HUES64 (cell line): ENCODE results near the gene TRAF3.

Source experiments
- H3K27ac ChIP-seq: 2 replicates; pipeline ENCODE4 v1.7.0; 2013; ENCODE audit warnings: low read depth, low read length, inconsistent platforms
- H3K27me3 ChIP-seq: 2 replicates; pipeline ENCODE4 v1.6.1; 2013; ENCODE audit warnings: mild to moderate bottlenecking, low read length; ENCODE audit not compliant: insufficient read depth
- H3K36me3 ChIP-seq: 2 replicates; pipeline ENCODE4 v1.6.1; 2013; ENCODE audit warnings: mild to moderate bottlenecking, low read length; ENCODE audit not compliant: insufficient read depth
- H3K4me1 ChIP-seq: 2 replicates; pipeline ENCODE4 v1.6.1; 2013; ENCODE audit warnings: mild to moderate bottlenecking, low read length, moderate library complexity; ENCODE audit not compliant: insufficient read depth
- H3K4me3 ChIP-seq: 2 replicates; pipeline ENCODE4 v1.5.1; 2013; ENCODE audit warnings: mild to moderate bottlenecking, low read length, moderate library complexity
- H3K9ac ChIP-seq: 2 replicates; pipeline ENCODE4 v1.6.1; 2013; ENCODE audit warnings: mild to moderate bottlenecking, low read depth, low read length
- H3K9me3 ChIP-seq: 2 replicates; pipeline ENCODE4 v1.6.1; 2013; ENCODE audit warnings: low read depth, low read length; ENCODE audit not compliant: insufficient read depth
- WGBS: fragments of 150-250, 120-280 bp; methylation state at CpG from one replicate; pipeline ENCODE4 v1.1.7; 2013; ENCODE audit warnings: missing lambda C conversion rate; 5-methylcytosine and 5-hydroxymethylcytosine counted together

TRAF3 gene

DNA sequence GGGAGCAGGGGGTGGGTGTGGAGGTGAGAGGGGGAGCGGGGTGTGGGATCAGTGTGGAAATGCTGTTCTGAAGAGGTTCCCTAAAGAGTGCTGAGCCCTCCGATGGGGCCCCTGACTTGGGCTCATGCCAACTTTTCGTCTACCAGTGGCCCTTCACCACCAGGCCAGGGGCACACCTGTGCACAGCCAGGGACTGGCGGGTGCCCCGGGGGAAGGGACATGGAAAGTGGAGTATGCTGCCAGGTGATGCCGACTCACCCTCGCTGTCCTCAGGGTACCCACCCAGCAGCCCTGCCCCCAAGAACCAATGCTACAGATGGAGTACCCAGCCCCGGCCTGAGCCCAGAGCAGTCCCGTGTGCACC is 171.4 kb downstream of the TRAF3 start:
- no peak overlapping the region for H3K9ac ChIP-seq
- peaks cover 87% of the 10 kb centered on the region for H3K36me3 ChIP-seq
- H3K27ac ChIP-seq, result no peak overlapping the region
- H3K4me1 ChIP-seq, result no peaks in the 10 kb centered on the region
- no peaks in the 10 kb centered on the region for H3K9me3 ChIP-seq
- H3K4me3 ChIP-seq, result no peak overlapping the region
- no peaks in the 10 kb centered on the region for H3K27me3 ChIP-seq
- 96% methylated on average over 9 of the region's 9 CpGs for WGBS

DNA sequence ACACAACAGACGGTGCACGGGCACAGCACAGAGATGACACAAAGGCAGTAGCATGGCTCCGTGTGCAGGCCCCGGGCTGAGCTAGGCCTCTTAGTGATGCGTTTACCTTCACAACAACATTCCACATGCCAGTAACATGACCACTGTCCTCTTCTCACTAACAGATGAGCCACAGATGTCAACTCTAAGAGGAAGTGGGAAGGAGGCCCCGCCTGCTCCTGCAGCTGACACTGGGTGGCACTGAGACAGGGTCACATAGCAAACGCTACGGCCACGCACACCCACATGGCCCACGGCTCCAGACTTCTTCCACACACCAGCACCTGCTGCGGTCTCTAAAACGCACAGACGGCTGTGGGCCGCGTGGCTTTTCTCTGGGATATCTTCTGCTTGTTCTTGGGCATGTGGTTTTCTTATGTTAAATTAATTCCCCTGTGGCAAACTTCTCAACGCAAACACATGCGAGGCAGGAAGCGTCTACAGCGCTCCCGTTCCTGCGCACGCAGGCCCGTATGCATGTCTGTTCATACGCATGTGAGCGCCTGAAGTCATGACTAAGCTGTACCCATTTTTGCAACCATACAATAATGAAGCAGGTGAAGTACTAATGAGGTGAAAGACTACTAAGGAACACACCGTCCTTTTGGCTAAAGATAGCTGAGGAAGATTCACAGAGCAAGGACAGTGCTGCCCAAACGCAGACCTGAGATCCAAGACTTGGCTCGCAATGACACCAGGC is 172.0 kb downstream of the TRAF3 start:
- Histone ChIP-seq H3K4me3 (no peak overlapping the region), H3K36me3 (peaks cover 87% of the 10 kb centered on the region), H3K9me3 (no peaks in the 10 kb centered on the region), H3K9ac (no peak overlapping the region), H3K27me3 (no peaks in the 10 kb centered on the region), H3K4me1 (no peaks in the 10 kb centered on the region), H3K27ac (no peak overlapping the region)
- WGBS, result 96% methylated on average over 28 of the region's 28 CpGs

DNA sequence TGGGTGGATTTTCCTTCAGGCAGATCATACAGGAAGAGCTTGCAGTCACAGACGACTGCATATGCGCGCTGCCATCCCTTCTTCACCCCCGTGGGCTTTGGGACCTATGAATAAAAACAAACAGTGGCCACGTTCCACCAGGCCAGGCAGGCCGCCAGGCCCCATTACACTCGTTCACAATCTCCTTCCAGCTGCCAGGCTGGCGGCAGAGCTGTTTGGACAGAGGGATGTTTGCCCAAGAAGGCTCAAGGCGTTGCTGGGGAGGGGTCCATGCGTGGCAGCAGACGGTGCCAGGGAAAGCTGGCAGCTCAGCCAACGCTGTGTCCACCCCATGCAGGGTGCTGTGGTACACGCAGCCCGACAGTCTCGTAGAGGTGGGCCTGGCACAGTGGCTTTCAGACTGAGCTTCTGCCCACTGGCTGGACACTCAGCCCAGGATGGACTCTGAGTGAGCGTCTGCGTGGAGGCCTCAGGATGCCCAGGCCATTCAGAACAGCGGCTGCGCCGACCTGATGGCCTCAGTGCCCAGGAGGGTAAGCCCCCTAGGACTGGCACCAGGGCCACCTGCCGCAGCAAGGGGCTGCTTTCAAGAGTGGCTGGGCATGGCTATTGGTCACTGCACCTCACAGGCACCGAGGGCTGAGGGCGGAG is 172.7 kb downstream of the TRAF3 start:
- Histone ChIP-seq H3K36me3 (peaks cover 87% of the 10 kb centered on the region), H3K9me3 (no peaks in the 10 kb centered on the region), H3K4me3 (no peak overlapping the region), H3K27ac (no peak overlapping the region), H3K27me3 (no peaks in the 10 kb centered on the region), H3K9ac (no peak overlapping the region), H3K4me1 (no peaks in the 10 kb centered on the region)
- 95% methylated on average over 23 of the region's 23 CpGs for WGBS

DNA sequence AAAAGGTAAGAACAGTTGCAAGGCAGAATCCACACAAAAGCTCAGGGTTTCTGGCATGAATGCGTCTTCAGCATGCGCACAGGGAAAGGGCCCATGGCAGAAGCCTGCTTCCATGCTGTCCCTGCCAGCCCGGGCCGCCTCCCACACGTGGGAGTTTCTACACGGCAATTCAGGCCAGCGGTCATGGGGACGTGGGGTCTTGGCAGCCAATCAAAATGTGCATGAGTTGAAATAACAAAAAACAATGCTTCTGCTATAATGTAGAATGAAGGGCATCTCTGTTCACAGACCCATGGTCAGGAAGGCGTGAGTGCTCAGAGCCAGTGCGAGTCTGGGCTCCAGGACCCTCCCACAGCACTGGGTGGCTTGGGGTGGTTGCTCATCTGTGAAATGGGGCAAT is 173.8 kb downstream of the TRAF3 start:
- peaks cover 87% of the 10 kb centered on the region for H3K36me3 ChIP-seq
- no peak overlapping the region for H3K9ac ChIP-seq
- H3K27me3 ChIP-seq, result no peaks in the 10 kb centered on the region
- H3K4me3 ChIP-seq, result no peak overlapping the region
- H3K27ac ChIP-seq, result no peak overlapping the region
- no peaks in the 10 kb centered on the region for H3K4me1 ChIP-seq
- H3K9me3 ChIP-seq, result no peaks in the 10 kb centered on the region
- WGBS, result 94% methylated on average over 10 of the region's 10 CpGs

DNA sequence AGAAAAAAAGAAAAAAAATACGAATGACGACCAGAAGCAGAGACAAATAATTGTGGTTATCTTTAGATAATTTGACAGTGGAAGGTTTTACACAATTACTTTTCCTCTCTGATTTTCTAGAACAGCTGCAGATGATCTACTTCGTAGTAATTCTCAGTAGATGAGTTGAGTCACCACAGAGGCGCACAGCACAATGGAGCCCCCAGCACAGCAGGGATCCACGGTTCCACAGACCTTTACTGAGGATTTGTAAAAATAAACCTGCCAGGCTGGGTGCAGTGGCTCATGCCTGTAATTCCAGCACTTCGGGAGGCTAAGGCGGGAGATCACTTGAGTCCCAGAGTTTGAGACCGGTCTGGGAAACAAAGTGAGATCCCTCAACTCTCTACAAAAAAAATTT is 174.6 kb downstream of the TRAF3 start:
- Histone ChIP-seq H3K36me3 (peaks cover 87% of the 10 kb centered on the region), H3K4me1 (no peaks in the 10 kb centered on the region), H3K9me3 (no peaks in the 10 kb centered on the region), H3K9ac (no peak overlapping the region), H3K4me3 (no peak overlapping the region), H3K27ac (no peak overlapping the region), H3K27me3 (no peaks in the 10 kb centered on the region)
- 81% methylated on average over 8 of the region's 8 CpGs for WGBS

DNA sequence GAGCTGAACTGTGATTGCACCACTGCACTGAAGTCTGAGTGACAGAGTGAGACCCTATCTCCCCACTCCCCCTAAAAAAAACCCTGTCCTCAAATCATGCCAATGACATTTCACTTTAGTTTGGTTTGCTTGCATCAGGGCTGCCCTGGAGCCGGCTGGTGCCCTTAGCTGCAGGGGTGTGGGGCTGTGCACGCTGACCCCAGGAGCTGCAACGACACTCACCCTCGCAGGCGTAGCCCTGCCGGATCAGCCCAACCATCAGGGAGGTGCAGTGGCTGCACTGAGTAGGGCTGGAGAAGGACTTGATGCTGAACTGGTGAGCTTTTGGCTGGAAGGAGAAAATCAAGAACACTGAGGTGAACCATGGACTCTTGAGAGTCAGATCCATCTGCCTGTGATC is 175.0 kb downstream of the TRAF3 start:
- no peak overlapping the region for H3K27ac ChIP-seq
- H3K4me3 ChIP-seq, result no peak overlapping the region
- no peaks in the 10 kb centered on the region for H3K4me1 ChIP-seq
- no peaks in the 10 kb centered on the region for H3K27me3 ChIP-seq
- H3K36me3 ChIP-seq, result peaks cover 87% of the 10 kb centered on the region
- no peaks in the 10 kb centered on the region for H3K9me3 ChIP-seq
- no peak overlapping the region for H3K9ac ChIP-seq
- 90% methylated on average over 6 of the region's 6 CpGs for WGBS

DNA sequence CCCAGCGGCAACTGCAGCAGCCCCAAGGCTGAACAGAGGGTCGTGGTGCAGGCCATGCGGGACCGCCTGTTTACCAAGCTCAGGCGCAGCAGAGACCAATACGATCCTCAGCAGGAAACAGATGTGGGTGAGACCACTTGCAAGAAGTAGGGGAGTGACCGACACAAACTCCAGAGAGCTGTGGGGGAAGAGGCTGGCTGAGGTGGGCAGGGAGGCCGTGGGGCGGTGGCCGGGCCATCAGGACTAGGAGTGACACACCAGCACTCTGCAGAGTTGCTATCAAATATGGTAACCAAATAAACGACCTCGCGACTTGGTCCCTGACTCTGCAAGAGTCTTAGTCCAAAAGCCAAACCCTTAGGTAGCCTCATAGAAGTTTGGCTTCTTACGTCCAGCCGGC is 175.9 kb downstream of the TRAF3 start:
- no peaks in the 10 kb centered on the region for H3K27me3 ChIP-seq
- 95% methylated on average over 15 of the region's 15 CpGs for WGBS
- H3K27ac ChIP-seq, result no peak overlapping the region
- H3K9me3 ChIP-seq, result no peaks in the 10 kb centered on the region
- no peaks in the 10 kb centered on the region for H3K4me1 ChIP-seq
- no peak overlapping the region for H3K4me3 ChIP-seq
- no peak overlapping the region for H3K9ac ChIP-seq
- H3K36me3 ChIP-seq, result peaks cover 89% of the 10 kb centered on the region

DNA sequence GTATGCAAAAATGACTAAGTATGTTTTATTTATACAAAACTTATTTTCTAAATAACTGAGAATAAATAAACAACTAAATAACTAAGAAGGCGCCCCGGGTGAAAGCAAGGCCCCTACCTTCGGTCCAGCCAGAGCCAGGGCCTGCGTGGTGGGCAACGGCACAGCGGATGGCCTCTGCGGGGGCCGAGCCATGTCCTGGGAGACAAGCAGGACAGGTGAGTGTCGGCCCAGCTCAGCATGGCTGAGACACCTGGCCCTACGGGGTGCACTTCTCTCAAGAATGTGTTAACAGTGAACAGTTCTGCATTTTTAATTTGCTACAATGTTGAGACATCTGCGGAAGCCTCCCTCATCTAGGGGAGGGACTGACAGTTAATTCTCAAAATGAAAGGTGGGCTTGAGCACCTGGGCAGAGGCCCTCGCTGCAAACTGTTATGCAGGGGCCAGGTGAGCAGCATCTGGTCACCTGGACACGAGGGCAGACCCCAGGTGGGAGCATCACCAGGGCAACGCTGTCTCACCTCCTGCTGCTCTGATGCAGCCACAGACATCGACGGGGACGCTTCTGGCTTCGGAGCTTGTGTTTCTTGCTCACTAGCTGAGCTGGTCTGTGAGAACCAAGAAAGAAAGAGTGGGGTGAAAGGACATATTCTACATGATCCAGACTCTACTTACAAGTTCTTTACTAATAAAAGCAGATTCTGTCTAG is 177.0 kb downstream of the TRAF3 start:
- 90% methylated on average over 18 of the region's 18 CpGs for WGBS
- peaks cover 93% of the 10 kb centered on the region for H3K36me3 ChIP-seq
- no peak overlapping the region for H3K9ac ChIP-seq

DNA sequence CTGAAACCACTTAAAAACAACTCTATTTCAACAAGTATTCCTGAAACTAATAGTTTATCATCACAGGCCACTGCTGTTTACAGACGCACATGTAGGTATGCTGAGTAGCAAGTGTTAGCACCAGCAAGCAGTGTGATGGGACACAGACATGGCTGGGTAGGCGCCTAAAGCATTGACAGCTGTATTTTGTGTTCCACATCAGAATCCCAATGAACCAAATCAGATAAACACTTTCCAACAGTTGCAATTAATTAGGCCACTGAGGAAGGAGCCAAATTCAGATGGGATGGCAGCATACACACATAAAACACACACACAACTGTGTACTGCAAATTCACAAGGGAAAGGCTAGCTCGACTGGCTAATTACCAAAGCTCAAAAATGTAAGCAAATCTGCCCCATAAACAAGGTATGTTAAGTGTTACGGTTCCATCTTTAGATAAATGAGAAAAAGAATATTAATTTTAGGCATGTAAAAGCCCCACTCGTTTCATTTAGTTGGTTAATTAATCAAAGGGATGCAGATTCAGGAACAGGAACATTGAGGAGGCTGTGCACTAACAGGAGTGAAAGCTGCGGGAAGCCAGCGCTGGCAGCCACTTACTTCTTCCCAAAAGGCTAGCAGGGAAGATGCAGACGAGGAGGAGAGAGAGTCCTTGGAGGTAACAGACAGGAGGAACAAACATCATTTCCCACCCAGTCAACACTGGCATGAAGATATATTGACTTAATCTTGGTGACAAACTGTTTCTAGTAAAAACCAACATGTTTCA is 178.6 kb downstream of the TRAF3 start:
- H3K27ac ChIP-seq, result no peak overlapping the region
- no peaks in the 10 kb centered on the region for H3K9me3 ChIP-seq
- H3K9ac ChIP-seq, result no peak overlapping the region
- WGBS, result 90% methylated on average over 8 of the region's 8 CpGs
- H3K27me3 ChIP-seq, result no peaks in the 10 kb centered on the region
- H3K4me1 ChIP-seq, result no peaks in the 10 kb centered on the region
- H3K4me3 ChIP-seq, result no peak overlapping the region
- peaks cover 94% of the 10 kb centered on the region for H3K36me3 ChIP-seq

More for the DNA sequence above, 177.0 kb downstream of the TRAF3 start:
- Histone ChIP-seq H3K27ac (no peak overlapping the region), H3K4me1 (no peaks in the 10 kb centered on the region), H3K4me3 (no peak overlapping the region), H3K27me3 (no peaks in the 10 kb centered on the region), H3K9me3 (no peaks in the 10 kb centered on the region)

DNA sequence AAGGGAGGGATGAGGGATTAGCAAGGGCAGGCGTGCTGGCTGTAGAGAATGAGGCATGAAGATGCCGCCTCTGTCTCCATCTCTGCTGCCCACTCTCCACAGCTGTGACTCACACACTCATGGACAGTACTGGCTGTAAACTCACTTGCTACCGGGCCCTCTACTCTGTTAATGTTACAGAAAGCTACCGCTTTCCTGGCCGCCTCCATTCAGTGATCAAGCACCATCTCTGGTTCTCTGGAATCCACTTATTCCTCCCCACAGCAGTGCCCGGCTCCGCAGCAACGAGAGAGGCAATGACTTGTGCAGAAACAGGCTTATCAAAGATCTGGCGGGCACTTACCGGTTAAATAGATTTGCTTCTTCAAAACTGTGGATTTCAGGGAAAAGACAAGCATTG is 180.0 kb downstream of the TRAF3 start:
- H3K9ac ChIP-seq, result no peak overlapping the region
- no peak overlapping the region for H3K27ac ChIP-seq
- no peaks in the 10 kb centered on the region for H3K27me3 ChIP-seq
- peaks cover 89% of the 10 kb centered on the region for H3K36me3 ChIP-seq
- no peaks in the 10 kb centered on the region for H3K4me1 ChIP-seq
- no peaks in the 10 kb centered on the region for H3K9me3 ChIP-seq
- WGBS, result 98% methylated on average over 10 of the region's 10 CpGs
- no peak overlapping the region for H3K4me3 ChIP-seq

DNA sequence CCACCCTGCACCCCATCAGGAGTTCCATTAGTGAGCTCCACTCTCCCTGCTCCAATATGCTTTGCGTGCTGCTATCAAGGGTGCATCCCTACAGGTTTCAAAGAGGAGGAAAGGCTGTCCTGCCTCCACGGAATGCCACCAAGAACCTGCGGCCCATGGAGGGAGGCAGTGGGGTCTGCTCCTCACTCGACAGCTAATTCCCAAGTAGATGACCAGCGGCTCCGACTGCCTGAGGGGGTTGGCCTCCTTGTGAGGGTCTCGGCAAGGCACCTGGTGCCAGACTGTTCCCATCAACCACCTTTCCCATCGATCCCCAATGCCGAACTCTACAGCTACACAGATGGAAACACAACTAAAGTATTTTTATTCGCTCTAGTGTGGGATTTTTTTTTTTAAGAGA is 181.2 kb downstream of the TRAF3 start:
- no peaks in the 10 kb centered on the region for H3K27me3 ChIP-seq
- WGBS, result 98% methylated on average over 10 of the region's 10 CpGs

More for the DNA sequence above, 181.2 kb downstream of the TRAF3 start:
- peaks cover 89% of the 10 kb centered on the region for H3K36me3 ChIP-seq
- no peak overlapping the region for H3K4me3 ChIP-seq
- no peak overlapping the region for H3K27ac ChIP-seq
- no peaks in the 10 kb centered on the region for H3K9me3 ChIP-seq
- no peak overlapping the region for H3K9ac ChIP-seq
- H3K4me1 ChIP-seq, result no peaks in the 10 kb centered on the region
